ENCODE results near the gene SMIM15. TPM values are rescaled to one million over a fixed set of nuclear protein-coding genes. Genes with fewer than 3 reads are reported as not detected.
A peak's percentile ranks its signal among the peaks of the same experiment; 100 is the strongest.

SMIM15 gene
- total and polyA plus RNA-seq, 2 donors (not counting 1 experiment from before 2014, with no cell fraction given) = 63.3 to 64.6 TPM

- DNase-seq (ENCODE audit: low read depth in 2 of 2) = no peak
- H3K4me3 ChIP-seq (replicated peaks in 1 of 4; ENCODE audit: control extremely low read depth in 1 of 4, insufficient read depth in 1 of 4, low read depth in 3 of 4, low read length in 4 of 4) = no peak overlapping the region
- no peak overlapping the region for H3K4me2 ChIP-seq (ENCODE audit: extremely low read depth, insufficient read depth, low read length)
- H3K79me2 ChIP-seq (ENCODE audit: control insufficient read depth, insufficient read depth, low read length) = no peaks in the 10 kb centered on the region
- H3K27ac ChIP-seq (ENCODE audit: insufficient read depth, low read length) = no peak overlapping the region
- no peak overlapping the region for H3K9ac ChIP-seq (ENCODE audit: insufficient read depth, low read length)
- no peaks in the 10 kb centered on the region for H3K9me3 ChIP-seq (ENCODE audit: control insufficient read depth, insufficient read depth, low read depth, low read length)
- H3K4me1 ChIP-seq (ENCODE audit: control insufficient read depth, extremely low read depth, insufficient read depth, low read length) = no peaks in the 10 kb centered on the region
- no peaks in the 10 kb centered on the region for H4K20me1 ChIP-seq (ENCODE audit: control insufficient read depth, extremely low read depth, insufficient read depth, low read length)
- H2AFZ ChIP-seq (ENCODE audit: low read length) = peak overlapping the region; percentile 37
- H3K27me3 ChIP-seq (ENCODE audit: control insufficient read depth, insufficient read depth, low read length) = no peaks in the 10 kb centered on the region
- no peaks in the 10 kb centered on the region for H3K36me3 ChIP-seq (ENCODE audit: control insufficient read depth, insufficient read depth, low read length)
- TF ChIP-seq EZH2 (IDR thresholded peaks at IDR 0.05; ENCODE audit: low read length, missing control alignments) (no peak), CTCF (conservative IDR thresholded peaks at IDR 0.05 in 1 of 2, IDR thresholded peaks at IDR 0.05 in 1 of 2; ENCODE audit: low read depth in 1 of 2, low read length in 2 of 2) (no peak)
These were observed 20.2 kb upstream of the SMIM15 start for GRCh38 chr5:61182449-61182848.

GRCh38 chr5:61180886-61181285, 18.6 kb upstream of the SMIM15 start:
- TF ChIP-seq EZH2 (IDR thresholded peaks at IDR 0.05; ENCODE audit: low read length, missing control alignments) (no peak), CTCF (conservative IDR thresholded peaks at IDR 0.05 in 1 of 2, IDR thresholded peaks at IDR 0.05 in 1 of 2; ENCODE audit: low read depth in 1 of 2, low read length in 2 of 2) (no peak)
- DNase-seq (ENCODE audit: low read depth in 2 of 2) = peak in 1 of 2 donors; percentile 44

GRCh38 chr5:61178702-61179101, 16.4 kb upstream of the SMIM15 start:
- Histone ChIP-seq H3K9ac (ENCODE audit: insufficient read depth, low read length) (no peak overlapping the region), H3K4me3 (replicated peaks in 1 of 4; ENCODE audit: control extremely low read depth in 1 of 4, insufficient read depth in 1 of 4, low read depth in 3 of 4, low read length in 4 of 4) (no peak overlapping the region), H3K4me1 (ENCODE audit: control insufficient read depth, extremely low read depth, insufficient read depth, low read length) (no peaks in the 10 kb centered on the region), H3K27me3 (ENCODE audit: control insufficient read depth, insufficient read depth, low read length) (no peaks in the 10 kb centered on the region), H3K4me2 (ENCODE audit: extremely low read depth, insufficient read depth, low read length) (no peak overlapping the region), H3K36me3 (ENCODE audit: control insufficient read depth, insufficient read depth, low read length) (no peaks in the 10 kb centered on the region), H4K20me1 (ENCODE audit: control insufficient read depth, extremely low read depth, insufficient read depth, low read length) (no peaks in the 10 kb centered on the region), H3K79me2 (ENCODE audit: control insufficient read depth, insufficient read depth, low read length) (no peaks in the 10 kb centered on the region), H2AFZ (ENCODE audit: low read length) (no peak overlapping the region), H3K9me3 (ENCODE audit: control insufficient read depth, insufficient read depth, low read depth, low read length) (no peaks in the 10 kb centered on the region), H3K27ac (ENCODE audit: insufficient read depth, low read length) (no peak overlapping the region)
- no peak for TF ChIP-seq EZH2 (IDR thresholded peaks at IDR 0.05; ENCODE audit: low read length, missing control alignments)
- no peak for DNase-seq (ENCODE audit: low read depth in 2 of 2)

More at GRCh38 chr5:61180886-61181285, 18.6 kb upstream of the SMIM15 start:
- Histone ChIP-seq H3K9me3 (ENCODE audit: control insufficient read depth, insufficient read depth, low read depth, low read length) (no peaks in the 10 kb centered on the region), H3K9ac (ENCODE audit: insufficient read depth, low read length) (peak overlapping the region; percentile 40), H3K36me3 (ENCODE audit: control insufficient read depth, insufficient read depth, low read length) (no peaks in the 10 kb centered on the region), H3K4me2 (ENCODE audit: extremely low read depth, insufficient read depth, low read length) (peak overlapping the region; percentile 80), H3K79me2 (ENCODE audit: control insufficient read depth, insufficient read depth, low read length) (no peaks in the 10 kb centered on the region), H3K27ac (ENCODE audit: insufficient read depth, low read length) (peak overlapping the region; percentile 54), H2AFZ (ENCODE audit: low read length) (peak overlapping the region; percentile 91), H3K4me3 (replicated peaks in 1 of 4; ENCODE audit: control extremely low read depth in 1 of 4, insufficient read depth in 1 of 4, low read depth in 3 of 4, low read length in 4 of 4) (peak overlapping the region; percentile 34 to 77 (median 54)), H3K27me3 (ENCODE audit: control insufficient read depth, insufficient read depth, low read length) (no peaks in the 10 kb centered on the region), H4K20me1 (ENCODE audit: control insufficient read depth, extremely low read depth, insufficient read depth, low read length) (no peaks in the 10 kb centered on the region), H3K4me1 (ENCODE audit: control insufficient read depth, extremely low read depth, insufficient read depth, low read length) (no peaks in the 10 kb centered on the region)
